Cardiac muscle cell (in vitro differentiated cells and primary cell): ENCODE measurements around the gene KLF5. TPM values are rescaled to one million over a fixed set of nuclear protein-coding genes. Genes with fewer than 3 reads are reported as not detected.

Source experiments
- DNase-seq, 2 donors: peaks; one replicate each; pipeline versions ENCODE4 v3.0.0 to v3.0.0-alpha.2; 2010 to 2017; ENCODE audit warnings: low read depth in 1 of 2, low spot score in 1 of 2
- H3K27ac ChIP-seq: fragments of 200-600 bp; sonication (generic); 2 replicates; pipeline ENCODE4 v1.5.1; 2016
- H3K27me3 ChIP-seq: fragments of 200-600 bp; sonication (generic); 2 replicates; pipeline ENCODE4 v1.6.0; 2016; ENCODE audit warnings: control low read depth
- H3K36me3 ChIP-seq: fragments of 200-600 bp; sonication (generic); 2 replicates; pipeline ENCODE4 v1.5.1; 2016; ENCODE audit warnings: control low read depth
- H3K4me1 ChIP-seq: fragments of 200-600 bp; sonication (generic); 2 replicates; pipeline ENCODE4 v1.8.1; 2017; ENCODE audit warnings: low read depth, mild to moderate bottlenecking, mixed run types
- H3K4me3 ChIP-seq: fragments of 200-600 bp; sonication (generic); 2 replicates; pipeline ENCODE4 v1.5.1; 2016; ENCODE audit warnings: mild to moderate bottlenecking
- H3K9me3 ChIP-seq: fragments of 200-600 bp; sonication (generic); 2 replicates; pipeline ENCODE4 v1.5.1; 2017; ENCODE audit warnings: low read depth, mild to moderate bottlenecking, control low read depth
- polyA plus RNA-seq: library from polyadenylated mRNA; unstranded; fragments of >200 nt; fragmentation: Nextera tagmentation; extraction: Ambion mirVana; gene quantifications from 2 replicates; pipeline ENCODE4 v1.2.1, GENCODE V29; 2016
- total RNA-seq: library from RNA; depleted of rRNA; stranded (reverse); fragments of >200 nt; gene quantifications from 2 replicates; pipeline ENCODE4 v1.2.3, GENCODE V29; 2016
- TF ChIP-seq, protein P1 (sequence below): IDR thresholded peaks from 2 replicates; pipeline ENCODE4 v1.5.1; 2012; ENCODE audit warnings: low read depth, mild to moderate bottlenecking, low read length

Gene KLF5
- total and polyA plus RNA-seq, 2 experiments from 2014 or later, result 0.33 to 1.1 TPM

DNA sequence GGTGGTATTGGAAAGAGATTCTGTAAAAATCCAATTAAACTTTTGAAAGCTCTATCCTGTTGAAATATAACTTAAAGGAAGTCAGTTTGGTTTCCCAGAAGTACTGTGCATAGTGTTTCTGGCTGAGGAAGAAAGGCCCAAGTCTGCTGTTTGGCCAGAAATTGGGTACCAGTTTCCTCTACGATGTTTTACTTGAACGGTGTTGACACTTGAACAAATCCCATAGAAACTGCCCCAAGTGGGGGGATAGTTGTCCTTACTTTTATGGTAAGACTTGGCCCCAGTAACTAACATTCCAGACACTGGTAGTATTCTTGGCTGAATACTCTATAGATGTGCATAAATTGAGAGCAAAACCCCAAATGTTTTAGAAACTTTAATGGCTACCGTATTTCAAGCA, 14.2 kb downstream of the KLF5 start:
- DNase-seq, result peak in 1 of 2 donors; percentile 28
- Histone ChIP-seq H3K4me3 (no peak overlapping the region), H3K27me3 (no peaks in the 10 kb centered on the region), H3K4me1 (no peaks in the 10 kb centered on the region), H3K27ac (no peak overlapping the region), H3K36me3 (no peaks in the 10 kb centered on the region), H3K9me3 (no peaks in the 10 kb centered on the region)
- TF ChIP-seq, protein P1, sequence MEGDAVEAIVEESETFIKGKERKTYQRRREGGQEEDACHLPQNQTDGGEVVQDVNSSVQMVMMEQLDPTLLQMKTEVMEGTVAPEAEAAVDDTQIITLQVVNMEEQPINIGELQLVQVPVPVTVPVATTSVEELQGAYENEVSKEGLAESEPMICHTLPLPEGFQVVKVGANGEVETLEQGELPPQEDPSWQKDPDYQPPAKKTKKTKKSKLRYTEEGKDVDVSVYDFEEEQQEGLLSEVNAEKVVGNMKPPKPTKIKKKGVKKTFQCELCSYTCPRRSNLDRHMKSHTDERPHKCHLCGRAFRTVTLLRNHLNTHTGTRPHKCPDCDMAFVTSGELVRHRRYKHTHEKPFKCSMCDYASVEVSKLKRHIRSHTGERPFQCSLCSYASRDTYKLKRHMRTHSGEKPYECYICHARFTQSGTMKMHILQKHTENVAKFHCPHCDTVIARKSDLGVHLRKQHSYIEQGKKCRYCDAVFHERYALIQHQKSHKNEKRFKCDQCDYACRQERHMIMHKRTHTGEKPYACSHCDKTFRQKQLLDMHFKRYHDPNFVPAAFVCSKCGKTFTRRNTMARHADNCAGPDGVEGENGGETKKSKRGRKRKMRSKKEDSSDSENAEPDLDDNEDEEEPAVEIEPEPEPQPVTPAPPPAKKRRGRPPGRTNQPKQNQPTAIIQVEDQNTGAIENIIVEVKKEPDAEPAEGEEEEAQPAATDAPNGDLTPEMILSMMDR, result no peak

DNA sequence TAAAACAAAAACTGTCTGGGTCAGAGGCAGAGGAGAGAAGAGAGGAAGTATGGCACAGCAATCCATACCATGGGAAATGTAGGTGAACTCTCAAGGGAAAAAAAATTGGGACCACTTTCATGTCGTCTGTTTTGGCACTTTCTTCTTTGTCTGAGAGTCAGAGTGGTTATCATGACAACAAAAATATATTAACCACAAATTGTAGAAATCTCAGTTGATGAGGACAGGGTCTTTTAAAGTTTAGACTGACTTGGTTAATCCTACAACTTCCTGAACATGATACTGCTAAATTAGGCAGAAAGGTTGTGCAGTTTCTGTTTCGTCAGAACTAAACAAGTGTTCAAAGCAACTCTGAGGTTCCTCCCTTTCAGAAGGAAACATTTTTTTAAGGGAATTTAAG, 15.2 kb downstream of the KLF5 start:
- Histone ChIP-seq H3K4me1 (no peaks in the 10 kb centered on the region), H3K9me3 (no peaks in the 10 kb centered on the region), H3K27me3 (no peaks in the 10 kb centered on the region), H3K36me3 (no peaks in the 10 kb centered on the region), H3K4me3 (no peak overlapping the region), H3K27ac (no peak overlapping the region)
- DNase-seq, result peak in 1 of 2 donors; percentile 28
- TF ChIP-seq, protein P1, result no peak

DNA sequence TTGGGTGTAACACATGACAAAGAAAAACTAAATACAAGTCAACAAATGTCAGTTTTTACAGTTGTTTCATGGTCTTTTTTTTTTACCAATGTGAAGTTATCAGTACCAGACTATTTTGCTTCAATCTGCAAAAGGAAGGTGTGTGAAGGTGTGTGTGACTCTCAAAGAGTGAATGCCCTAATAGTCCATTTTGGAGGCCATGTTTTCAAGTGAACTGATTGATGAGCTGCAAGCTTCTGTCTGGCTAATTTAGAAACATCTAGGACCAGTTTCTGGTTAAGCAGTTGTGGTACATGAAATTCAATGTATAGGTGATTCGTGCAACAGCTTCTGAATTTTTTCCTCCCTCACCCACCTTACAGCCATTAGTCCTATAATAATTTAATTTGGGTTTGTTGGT, 16.1 kb downstream of the KLF5 start:
- no peaks in the 10 kb centered on the region for H3K36me3 ChIP-seq
- TF ChIP-seq, protein P1, result no peak
- no peaks in the 10 kb centered on the region for H3K4me1 ChIP-seq
- no peak for DNase-seq
- no peaks in the 10 kb centered on the region for H3K27me3 ChIP-seq
- no peak overlapping the region for H3K27ac ChIP-seq
- no peak overlapping the region for H3K4me3 ChIP-seq
- H3K9me3 ChIP-seq, result no peaks in the 10 kb centered on the region

DNA sequence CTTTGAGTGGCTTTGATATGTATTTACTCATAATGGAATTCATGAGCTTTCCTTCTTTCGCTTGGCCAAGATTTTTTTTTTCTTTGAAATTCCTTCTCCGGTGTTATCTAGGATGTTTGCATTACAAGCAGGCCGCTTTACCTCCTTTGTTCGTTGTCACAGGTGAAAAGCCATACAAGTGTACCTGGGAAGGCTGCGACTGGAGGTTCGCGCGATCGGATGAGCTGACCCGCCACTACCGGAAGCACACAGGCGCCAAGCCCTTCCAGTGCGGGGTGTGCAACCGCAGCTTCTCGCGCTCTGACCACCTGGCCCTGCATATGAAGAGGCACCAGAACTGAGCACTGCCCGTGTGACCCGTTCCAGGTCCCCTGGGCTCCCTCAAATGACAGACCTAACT, 16.7 kb downstream of the KLF5 start:
- Histone ChIP-seq H3K4me3 (no peak overlapping the region), H3K27me3 (no peaks in the 10 kb centered on the region), H3K36me3 (no peaks in the 10 kb centered on the region), H3K27ac (no peak overlapping the region), H3K4me1 (no peaks in the 10 kb centered on the region), H3K9me3 (no peaks in the 10 kb centered on the region)
- TF ChIP-seq, protein P1, result no peak
- no peak for DNase-seq

DNA sequence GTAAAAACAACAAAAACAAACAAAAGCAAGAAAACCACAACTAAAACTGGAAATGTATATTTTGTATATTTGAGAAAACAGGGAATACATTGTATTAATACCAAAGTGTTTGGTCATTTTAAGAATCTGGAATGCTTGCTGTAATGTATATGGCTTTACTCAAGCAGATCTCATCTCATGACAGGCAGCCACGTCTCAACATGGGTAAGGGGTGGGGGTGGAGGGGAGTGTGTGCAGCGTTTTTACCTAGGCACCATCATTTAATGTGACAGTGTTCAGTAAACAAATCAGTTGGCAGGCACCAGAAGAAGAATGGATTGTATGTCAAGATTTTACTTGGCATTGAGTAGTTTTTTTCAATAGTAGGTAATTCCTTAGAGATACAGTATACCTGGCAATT, 17.1 kb downstream of the KLF5 start:
- H3K4me3 ChIP-seq, result no peak overlapping the region
- no peaks in the 10 kb centered on the region for H3K4me1 ChIP-seq
- no peak for DNase-seq
- no peaks in the 10 kb centered on the region for H3K9me3 ChIP-seq
- H3K27me3 ChIP-seq, result no peaks in the 10 kb centered on the region
- TF ChIP-seq, protein P1, result no peak
- H3K27ac ChIP-seq, result no peak overlapping the region
- H3K36me3 ChIP-seq, result no peaks in the 10 kb centered on the region

DNA sequence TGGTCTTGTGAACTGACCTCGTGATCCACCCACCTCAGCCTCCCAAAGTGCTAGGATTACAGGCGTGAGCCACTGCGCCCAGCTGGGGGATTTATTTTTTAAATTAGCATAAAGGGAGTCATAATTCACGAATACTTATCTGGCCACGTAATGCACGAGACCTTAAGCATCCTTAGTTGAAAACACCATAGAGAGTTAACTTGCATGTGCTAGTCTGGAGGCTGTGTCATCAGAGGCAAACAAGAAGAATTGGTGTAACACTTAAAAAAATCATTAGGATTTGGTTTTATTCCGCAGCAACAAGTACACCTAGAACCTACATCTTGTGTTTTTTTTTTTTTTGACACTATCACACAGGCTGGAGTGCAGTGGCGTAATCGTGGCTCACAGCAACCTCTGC, 19.1 kb downstream of the KLF5 start:
- TF ChIP-seq, protein P1, result no peak
- no peak overlapping the region for H3K4me3 ChIP-seq
- H3K36me3 ChIP-seq, result no peaks in the 10 kb centered on the region
- H3K27ac ChIP-seq, result no peak overlapping the region
- H3K27me3 ChIP-seq, result no peaks in the 10 kb centered on the region
- no peaks in the 10 kb centered on the region for H3K9me3 ChIP-seq
- no peak for DNase-seq
- no peaks in the 10 kb centered on the region for H3K4me1 ChIP-seq
